ENCODE data around the gene LRRC8C. TPM values are rescaled to one million over a fixed set of nuclear protein-coding genes. Genes with fewer than 3 reads are reported as not detected.

The LRRC8C gene
- total RNA-seq, 1 experiment from 2014 or later = 8.4 TPM

DNA sequence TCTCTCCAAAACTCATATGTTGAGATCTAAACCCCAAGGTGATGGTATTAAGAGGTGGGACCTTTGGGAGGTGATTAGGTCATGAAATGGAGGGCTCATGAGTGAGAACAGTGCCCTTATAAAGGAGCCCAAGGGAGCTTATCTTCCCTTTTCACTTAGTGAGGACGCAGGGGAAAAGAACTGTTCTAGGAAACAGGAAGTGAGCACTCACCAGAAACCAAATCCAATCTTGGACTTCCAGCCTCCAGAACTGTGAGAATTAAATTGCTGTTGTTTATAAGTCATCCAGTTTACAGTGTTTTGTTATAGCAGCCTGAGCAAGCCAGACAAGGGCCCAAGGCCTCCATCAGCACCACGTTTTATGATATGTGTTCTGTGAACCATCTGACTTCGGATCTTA is 127.6 kb downstream of the LRRC8C start:
- POLR2A ChIA-PET = no interaction called here
- CTCF ChIA-PET = no interaction called here
- no peak overlapping the region for H3K4me3 ChIP-seq (replicated peaks in 1 of 2; ENCODE audit: low read depth in 1 of 2, low read length in 2 of 2)
- no TSS peak for BruUV-seq (replicated peaks)
- TF ChIP-seq SRF (IDR thresholded peaks at IDR 0.05; ENCODE audit: low read depth) (no peak), ZNF274 (IDR thresholded peaks at IDR 0.05; ENCODE audit: low read depth, low read length) (no peak), REST (IDR thresholded peaks at IDR 0.05; ENCODE audit: low read depth) (no peak), SP1 (IDR thresholded peaks at IDR 0.05; ENCODE audit: low read depth) (no peak), CBX3 (IDR thresholded peaks at IDR 0.05; ENCODE audit: low read depth) (no peak), MAX (IDR thresholded peaks at IDR 0.05) (no peak), EGR1 (IDR thresholded peaks at IDR 0.05; ENCODE audit: low read depth) (no peak), RAD21 (IDR thresholded peaks at IDR 0.05; ENCODE audit: low read depth) (no peak), EZH2phosphoT487 (IDR thresholded peaks at IDR 0.05; ENCODE audit: borderline replicate concordance) (no peak)
- TF ChIP-seq, protein P1, sequence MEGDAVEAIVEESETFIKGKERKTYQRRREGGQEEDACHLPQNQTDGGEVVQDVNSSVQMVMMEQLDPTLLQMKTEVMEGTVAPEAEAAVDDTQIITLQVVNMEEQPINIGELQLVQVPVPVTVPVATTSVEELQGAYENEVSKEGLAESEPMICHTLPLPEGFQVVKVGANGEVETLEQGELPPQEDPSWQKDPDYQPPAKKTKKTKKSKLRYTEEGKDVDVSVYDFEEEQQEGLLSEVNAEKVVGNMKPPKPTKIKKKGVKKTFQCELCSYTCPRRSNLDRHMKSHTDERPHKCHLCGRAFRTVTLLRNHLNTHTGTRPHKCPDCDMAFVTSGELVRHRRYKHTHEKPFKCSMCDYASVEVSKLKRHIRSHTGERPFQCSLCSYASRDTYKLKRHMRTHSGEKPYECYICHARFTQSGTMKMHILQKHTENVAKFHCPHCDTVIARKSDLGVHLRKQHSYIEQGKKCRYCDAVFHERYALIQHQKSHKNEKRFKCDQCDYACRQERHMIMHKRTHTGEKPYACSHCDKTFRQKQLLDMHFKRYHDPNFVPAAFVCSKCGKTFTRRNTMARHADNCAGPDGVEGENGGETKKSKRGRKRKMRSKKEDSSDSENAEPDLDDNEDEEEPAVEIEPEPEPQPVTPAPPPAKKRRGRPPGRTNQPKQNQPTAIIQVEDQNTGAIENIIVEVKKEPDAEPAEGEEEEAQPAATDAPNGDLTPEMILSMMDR (IDR thresholded peaks at IDR 0.05 in 2 of 3, conservative IDR thresholded peaks at IDR 0.05 in 1 of 3; ENCODE audit: borderline replicate concordance in 1 of 3, insufficient read depth in 1 of 3, low read depth in 2 of 3, low read length in 2 of 3) = no peak
- TF ChIP-seq, protein P2, sequence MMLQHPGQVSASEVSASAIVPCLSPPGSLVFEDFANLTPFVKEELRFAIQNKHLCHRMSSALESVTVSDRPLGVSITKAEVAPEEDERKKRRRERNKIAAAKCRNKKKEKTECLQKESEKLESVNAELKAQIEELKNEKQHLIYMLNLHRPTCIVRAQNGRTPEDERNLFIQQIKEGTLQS (IDR thresholded peaks at IDR 0.05) = no peak
- TF ChIP-seq, protein P3, sequence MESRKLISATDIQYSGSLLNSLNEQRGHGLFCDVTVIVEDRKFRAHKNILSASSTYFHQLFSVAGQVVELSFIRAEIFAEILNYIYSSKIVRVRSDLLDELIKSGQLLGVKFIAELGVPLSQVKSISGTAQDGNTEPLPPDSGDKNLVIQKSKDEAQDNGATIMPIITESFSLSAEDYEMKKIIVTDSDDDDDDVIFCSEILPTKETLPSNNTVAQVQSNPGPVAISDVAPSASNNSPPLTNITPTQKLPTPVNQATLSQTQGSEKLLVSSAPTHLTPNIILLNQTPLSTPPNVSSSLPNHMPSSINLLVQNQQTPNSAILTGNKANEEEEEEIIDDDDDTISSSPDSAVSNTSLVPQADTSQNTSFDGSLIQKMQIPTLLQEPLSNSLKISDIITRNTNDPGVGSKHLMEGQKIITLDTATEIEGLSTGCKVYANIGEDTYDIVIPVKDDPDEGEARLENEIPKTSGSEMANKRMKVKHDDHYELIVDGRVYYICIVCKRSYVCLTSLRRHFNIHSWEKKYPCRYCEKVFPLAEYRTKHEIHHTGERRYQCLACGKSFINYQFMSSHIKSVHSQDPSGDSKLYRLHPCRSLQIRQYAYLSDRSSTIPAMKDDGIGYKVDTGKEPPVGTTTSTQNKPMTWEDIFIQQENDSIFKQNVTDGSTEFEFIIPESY (IDR thresholded peaks at IDR 0.05; ENCODE audit: extremely low read depth, insufficient replicate concordance, low read length) = no peak
- no peak overlapping the region for H3K27ac ChIP-seq (ENCODE audit: low read depth, low read length)
- H3K27me3 ChIP-seq (ENCODE audit: insufficient read depth, low read length) = no peaks in the 10 kb centered on the region; the same call in 1 of the 2 replicates
- no peaks in the 10 kb centered on the region for H3K36me3 ChIP-seq (ENCODE audit: control insufficient read depth in 1 of 2, insufficient read depth in 2 of 2, low read length in 2 of 2)
- DNase-seq (ENCODE audit: low read depth, low spot score) (no peak), ATAC-seq (no peak)
- intact Hi-C loops (cut with micrococcal nuclease) = loop anchor here (10.0 kb wide), 1 partner anchor 786 kb away; no protein-coding TSS in a partner anchor
- H3K9me3 ChIP-seq (ENCODE audit: control insufficient read depth in 1 of 2, insufficient read depth in 1 of 2, low read depth in 1 of 2, low read length in 2 of 2) = no peaks in the 10 kb centered on the region
- no peak overlapping the region for H2AFZ ChIP-seq (ENCODE audit: low read depth, low read length, poor library complexity, severe bottlenecking)
- H3K4me1 ChIP-seq (ENCODE audit: control insufficient read depth in 1 of 2, insufficient read depth in 2 of 2, low read length in 2 of 2) = peaks cover 0 to 8% of the 10 kb centered on the region in 2 experiments; a peak in 1 of 4 replicates
- RAD21 ChIA-PET (ENCODE audit: low non-redundant PET in 1 of 2, low total read pairs in 2 of 2, uncharacterized antibody in 2 of 2, unreplicated experiment in 2 of 2) = no interaction called here
- H3K9ac ChIP-seq (ENCODE audit: low read length) = no peak overlapping the region
- no peak overlapping the region for H3K4me2 ChIP-seq (ENCODE audit: low read length)
- no peaks in the 10 kb centered on the region for H3K79me2 ChIP-seq (ENCODE audit: insufficient read depth, low read length)
- H3K9me2 ChIP-seq (ENCODE audit: insufficient read depth) = no peaks in the 10 kb centered on the region
- no peaks in the 10 kb centered on the region for H4K20me1 ChIP-seq (ENCODE audit: insufficient read depth)

Measured in HCT116 (cell line).